GM10266 (cell line): ENCODE data around the gene HDAC9.
"Not testable (repeated sequence)": the region's sequence is repeated elsewhere in the genome, so short reads cannot be mapped to it uniquely, and the experiment has no call there.

Source experiments
- DNase-seq: peaks from one replicate; pipeline ENCODE4 v3.0.0; 2012; ENCODE audit errors: extremely low spot score
- TF ChIP-seq, protein P1 (sequence below): IDR thresholded peaks from 2 replicates; pipeline ENCODE4 v1.5.1; 2012; ENCODE audit warnings: mild to moderate bottlenecking, low read depth; ENCODE audit not compliant: control insufficient read depth, insufficient read depth; ENCODE audit errors: missing control alignments

HDAC9 gene

DNA sequence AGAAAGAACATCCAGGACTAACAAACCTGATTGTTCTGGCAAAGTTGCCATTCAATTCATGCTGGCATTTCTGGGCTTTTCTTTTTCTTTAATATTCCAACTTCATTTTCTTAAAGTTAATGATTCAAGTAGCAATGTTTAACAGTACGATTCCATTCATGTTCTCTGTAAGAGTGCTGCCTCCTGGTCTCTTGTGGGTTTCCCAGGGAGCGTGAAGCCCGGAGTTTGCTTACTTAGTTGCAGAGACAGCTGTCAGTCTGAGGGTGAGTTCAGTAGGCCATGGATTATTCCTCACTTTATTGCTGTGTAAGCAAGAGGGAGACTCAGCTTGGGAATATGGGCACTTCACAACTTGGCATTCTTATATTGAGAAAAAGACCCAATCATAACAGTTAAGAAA is 479.7 kb downstream of the HDAC9 start:
- TF ChIP-seq, protein P1, sequence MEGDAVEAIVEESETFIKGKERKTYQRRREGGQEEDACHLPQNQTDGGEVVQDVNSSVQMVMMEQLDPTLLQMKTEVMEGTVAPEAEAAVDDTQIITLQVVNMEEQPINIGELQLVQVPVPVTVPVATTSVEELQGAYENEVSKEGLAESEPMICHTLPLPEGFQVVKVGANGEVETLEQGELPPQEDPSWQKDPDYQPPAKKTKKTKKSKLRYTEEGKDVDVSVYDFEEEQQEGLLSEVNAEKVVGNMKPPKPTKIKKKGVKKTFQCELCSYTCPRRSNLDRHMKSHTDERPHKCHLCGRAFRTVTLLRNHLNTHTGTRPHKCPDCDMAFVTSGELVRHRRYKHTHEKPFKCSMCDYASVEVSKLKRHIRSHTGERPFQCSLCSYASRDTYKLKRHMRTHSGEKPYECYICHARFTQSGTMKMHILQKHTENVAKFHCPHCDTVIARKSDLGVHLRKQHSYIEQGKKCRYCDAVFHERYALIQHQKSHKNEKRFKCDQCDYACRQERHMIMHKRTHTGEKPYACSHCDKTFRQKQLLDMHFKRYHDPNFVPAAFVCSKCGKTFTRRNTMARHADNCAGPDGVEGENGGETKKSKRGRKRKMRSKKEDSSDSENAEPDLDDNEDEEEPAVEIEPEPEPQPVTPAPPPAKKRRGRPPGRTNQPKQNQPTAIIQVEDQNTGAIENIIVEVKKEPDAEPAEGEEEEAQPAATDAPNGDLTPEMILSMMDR, result no peak
- DNase-seq, result no peak

DNA sequence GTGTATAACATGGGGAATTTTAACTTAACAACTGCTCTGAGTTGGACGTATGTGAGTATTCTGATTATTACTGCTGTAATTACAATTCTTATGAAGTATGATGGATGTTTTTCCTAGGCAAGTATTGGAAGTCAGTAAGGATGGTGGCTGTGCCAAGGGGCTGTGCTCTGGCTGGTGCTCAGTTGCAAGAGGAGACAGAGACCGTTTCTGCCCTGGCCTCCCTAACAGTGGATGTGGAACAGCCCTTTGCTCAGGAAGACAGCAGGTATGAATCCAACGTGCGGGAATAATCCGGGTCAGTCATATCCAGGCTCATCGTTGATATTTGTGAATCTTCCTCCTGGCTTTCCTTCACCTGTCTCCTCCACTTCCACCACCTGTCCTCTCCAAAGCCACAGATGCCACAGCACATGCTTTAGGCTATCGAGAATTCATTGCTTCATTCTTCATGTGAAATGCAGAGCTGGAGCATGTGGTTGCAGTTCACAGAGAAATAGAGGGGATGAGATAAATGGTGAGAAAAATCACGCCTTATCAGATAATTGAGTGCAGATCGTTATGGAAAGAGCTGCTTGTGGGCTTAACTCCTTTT is 480.2 kb downstream of the HDAC9 start:
- TF ChIP-seq, protein P1, result no peak
- no peak for DNase-seq

GRCh38 chr7:18976715-18977471 is 481.3 kb downstream of the HDAC9 start:
- TF ChIP-seq, protein P1, result no peak
- DNase-seq, result no peak

- no peak for DNase-seq
- TF ChIP-seq, protein P1, result no peak
Observed at GRCh38 chr7:18978108-18978495, 482.6 kb downstream of the HDAC9 start.

DNA sequence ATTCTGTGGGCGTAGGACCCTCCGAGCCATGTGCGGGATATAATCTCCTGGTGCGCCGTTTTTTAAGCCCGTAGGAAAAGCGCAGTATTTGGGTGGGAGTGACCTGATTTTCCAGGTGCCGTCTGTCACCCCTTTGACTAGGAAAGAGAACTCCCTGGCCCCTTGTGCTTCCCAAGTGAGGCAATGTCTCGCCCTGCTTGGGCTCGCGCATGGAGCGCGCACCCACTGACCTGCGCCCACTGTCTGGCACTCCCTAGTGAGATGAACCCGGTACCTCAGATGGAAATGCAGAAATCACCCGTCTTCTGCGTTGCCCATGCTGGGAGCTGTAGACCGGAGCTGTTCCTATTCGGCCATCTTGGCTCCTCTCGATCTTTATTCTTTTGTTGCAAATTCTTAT is 495.2 kb downstream of the HDAC9 start:
- not testable (repeated sequence) for DNase-seq

DNA sequence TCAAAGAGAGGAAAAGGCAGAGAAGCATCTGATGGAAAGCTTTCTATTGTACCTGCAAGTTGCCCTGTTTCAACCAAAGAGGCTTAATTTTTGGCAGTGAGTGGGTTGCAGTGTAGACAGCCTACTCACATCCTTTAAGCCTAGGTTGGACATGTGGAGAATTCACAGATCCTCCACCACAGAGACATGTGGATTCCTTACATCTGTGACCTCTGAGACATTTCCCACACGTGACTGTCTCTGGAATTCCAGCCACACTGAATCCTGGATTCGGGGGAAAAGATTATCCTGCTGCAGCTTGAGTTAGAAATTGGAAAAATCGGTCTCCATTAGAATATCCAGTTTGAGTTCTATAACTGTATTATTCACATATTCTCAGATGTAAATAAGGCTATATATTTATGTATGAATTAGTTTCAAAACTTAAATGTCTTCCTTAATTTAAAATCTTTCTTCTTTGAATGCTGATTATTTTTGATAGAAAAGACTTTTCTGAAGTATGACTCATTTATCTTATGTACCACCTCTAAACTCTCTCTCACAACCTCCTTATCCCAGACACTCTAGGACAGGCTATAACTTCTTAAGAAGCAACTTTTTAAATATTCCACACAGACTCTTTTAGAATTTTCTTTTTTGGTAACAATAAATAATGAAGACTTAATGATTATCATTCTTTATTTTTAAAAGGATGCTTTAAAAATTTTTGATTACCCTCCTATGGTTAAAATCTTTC is 498.6 kb downstream of the HDAC9 start:
- TF ChIP-seq, protein P1, result no peak
- no peak for DNase-seq

DNA sequence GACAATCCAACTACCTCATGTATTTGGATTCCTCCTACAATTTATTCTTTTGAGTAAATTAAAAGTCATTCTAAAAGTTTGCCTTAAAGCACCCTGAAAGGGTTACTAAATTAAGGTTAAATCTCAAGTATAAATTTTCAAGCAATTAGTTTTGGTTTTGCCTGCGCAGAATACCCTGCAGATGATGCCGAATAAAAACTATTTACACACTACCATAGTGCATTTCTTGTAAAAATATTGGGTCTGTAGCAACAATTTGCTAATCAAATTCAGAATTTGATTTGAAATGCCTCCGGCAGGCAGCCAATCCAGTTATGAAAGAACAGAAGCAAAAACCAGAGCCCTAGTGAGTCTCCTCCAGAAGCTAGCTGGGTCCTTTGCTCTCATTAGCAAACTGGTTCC is 499.7 kb downstream of the HDAC9 start:
- DNase-seq, result no peak
- TF ChIP-seq, protein P1, result no peak
